AML-193 (cell line): ENCODE data around the gene EPB42.
"Not testable (repeated sequence)": the region's sequence is repeated elsewhere in the genome, so short reads cannot be mapped to it uniquely, and the experiment has no call there.

Experiments
- DNase-seq, 2 experiments: peaks; one replicate each; lab custom pipeline; 2025; lab: John Stamatoyannopoulos, UW

The EPB42 gene

GRCh38 chr15:43212299-43212698 lies 8.5 kb downstream of the EPB42 start:
- no peak for DNase-seq

- no peak for DNase-seq
Observed at GRCh38 chr15:43211224-43211735, 9.5 kb downstream of the EPB42 start.

- no peak for DNase-seq
Observed at GRCh38 chr15:43210807-43211206, 10.0 kb downstream of the EPB42 start.

- no peak for DNase-seq
Observed at GRCh38 chr15:43210172-43210745, 10.6 kb downstream of the EPB42 start.

GRCh38 chr15:43209059-43209824 lies 11.6 kb downstream of the EPB42 start:
- no peak for DNase-seq

- no peak for DNase-seq
Observed at GRCh38 chr15:43208052-43209002, 12.5 kb downstream of the EPB42 start.

- DNase-seq: no peak
Observed at GRCh38 chr15:43207024-43207423, 13.8 kb downstream of the EPB42 start.

GRCh38 chr15:43206054-43206453 lies 14.8 kb downstream of the EPB42 start:
- DNase-seq: no peak

GRCh38 chr15:43204016-43204901 lies 16.6 kb downstream of the EPB42 start:
- DNase-seq: peak; percentile 15 to 19

GRCh38 chr15:43199945-43200488 lies 20.8 kb downstream of the EPB42 start:
- DNase-seq: no peak

- DNase-seq: no peak
Observed at GRCh38 chr15:43198992-43199391, 21.8 kb downstream of the EPB42 start.

- DNase-seq: not testable (repeated sequence)
Observed at GRCh38 chr15:43198556-43198955, 22.3 kb downstream of the EPB42 start.

GRCh38 chr15:43197773-43198172 lies 23.0 kb downstream of the EPB42 start:
- DNase-seq: not testable (repeated sequence)

- no peak for DNase-seq
Observed at GRCh38 chr15:43196760-43197548, 23.9 kb downstream of the EPB42 start.

- DNase-seq: no peak
Observed at GRCh38 chr15:43194795-43195194, 26.0 kb downstream of the EPB42 start.

GRCh38 chr15:43193710-43194109 lies 27.1 kb downstream of the EPB42 start:
- no peak for DNase-seq

GRCh38 chr15:43190178-43190577 lies 30.6 kb downstream of the EPB42 start:
- DNase-seq: no peak

- DNase-seq: no peak
Observed at GRCh38 chr15:43189296-43189695, 31.5 kb downstream of the EPB42 start.

GRCh38 chr15:43187544-43188155 lies 33.2 kb downstream of the EPB42 start:
- DNase-seq: peak; percentile 82

GRCh38 chr15:43186003-43186353 lies 34.8 kb downstream of the EPB42 start:
- peak; percentile 36 to 51 for DNase-seq
